ENCODE measurements around the gene PALM3. TPM values are rescaled to one million over a fixed set of nuclear protein-coding genes. Genes with fewer than 3 reads are reported as not detected.

Gene PALM3
- total and polyA plus RNA-seq, 10 of the 15 experiments (the other 5 are each of a cell fraction or from before 2014, with no cell fraction given) = 0.07 TPM; not detected in 9

- 0 out of 2 replicates have a peak, but pooled peaks have one; percentile 16 for TF ChIP-seq ZNF687 (IDR thresholded peaks at IDR 0.05)
- no peak for TF ChIP-seq USF1 (IDR thresholded peaks at IDR 0.05; ENCODE audit: borderline replicate concordance, extremely low read length, insufficient read depth, low read depth, low read length)
- no peak for TF ChIP-seq ZNF622 (IDR thresholded peaks at IDR 0.05)
- no peak; the same call in 1 of the 2 replicates for TF ChIP-seq POLR2AphosphoS2 (IDR thresholded peaks at IDR 0.05; ENCODE audit: low read depth, low read length)
- 0 out of 2 replicates have a peak, but pooled peaks have one; percentile 41 for TF ChIP-seq PRDM15 (CRISPR knock-in tag; IDR thresholded peaks at IDR 0.05)
- TF ChIP-seq NR2C1 (IDR thresholded peaks at IDR 0.05) = no peak
- TF ChIP-seq MTA2 (IDR thresholded peaks at IDR 0.05; ENCODE audit: low read depth) = no peak
- no peak for TF ChIP-seq SUPT20H (IDR thresholded peaks at IDR 0.05; ENCODE audit: borderline replicate concordance, control insufficient read depth, low read depth, low read length)
- no peak for TF ChIP-seq FOXK2 (IDR thresholded peaks at IDR 0.05)
- no peak for TF ChIP-seq SPI1 (IDR thresholded peaks at IDR 0.05; ENCODE audit: borderline replicate concordance, insufficient read depth, low read depth, low read length)
- TF ChIP-seq BACH1 (IDR thresholded peaks at IDR 0.05; ENCODE audit: borderline replicate concordance) = no peak
- peak in 1 of 2 experiments; percentile 60; a peak in 1 of 4 replicates for TF ChIP-seq BHLHE40 (IDR thresholded peaks at IDR 0.05; ENCODE audit: borderline replicate concordance in 1 of 2, low read depth in 2 of 2, low read length in 1 of 2)
- peak; percentile 94 for TF ChIP-seq DPF2 (IDR thresholded peaks at IDR 0.05)
- TF ChIP-seq PML (IDR thresholded peaks at IDR 0.05; ENCODE audit: low read length) = peak; percentile 35; the same call in 1 of the 2 replicates
- no peak for TF ChIP-seq ZNF384 (IDR thresholded peaks at IDR 0.05; ENCODE audit: borderline replicate concordance, low read depth, low read length)
- TF ChIP-seq CHD4 (IDR thresholded peaks at IDR 0.05) = no peak
- TF ChIP-seq FOS (IDR thresholded peaks at IDR 0.05; ENCODE audit: borderline replicate concordance, extremely low read depth, insufficient read length) = no peak
- no peak for TF ChIP-seq NRF1 (conservative IDR thresholded peaks at IDR 0.05; ENCODE audit: low read depth, low read length)
Observed at GRCh38 chr19:14081797-14082674, 20.2 kb upstream of the PALM3 start (continued).

All from GM12878 (cell line).